HG03442 (cell line): ENCODE measurements around the gene NEU4.
"Not testable (repeated sequence)": the region's sequence is repeated elsewhere in the genome, so short reads cannot be mapped to it uniquely, and the experiment has no call there.

ENCODE experiments used
- ATAC-seq: cut with Tn5 transposase; IDR thresholded peaks from one replicate; pipeline ENCODE4 v1.9.1; 2021; ENCODE audit warnings: mild to moderate bottlenecking, moderate library complexity; ENCODE audit not compliant: unreplicated experiment

NEU4 gene

DNA sequence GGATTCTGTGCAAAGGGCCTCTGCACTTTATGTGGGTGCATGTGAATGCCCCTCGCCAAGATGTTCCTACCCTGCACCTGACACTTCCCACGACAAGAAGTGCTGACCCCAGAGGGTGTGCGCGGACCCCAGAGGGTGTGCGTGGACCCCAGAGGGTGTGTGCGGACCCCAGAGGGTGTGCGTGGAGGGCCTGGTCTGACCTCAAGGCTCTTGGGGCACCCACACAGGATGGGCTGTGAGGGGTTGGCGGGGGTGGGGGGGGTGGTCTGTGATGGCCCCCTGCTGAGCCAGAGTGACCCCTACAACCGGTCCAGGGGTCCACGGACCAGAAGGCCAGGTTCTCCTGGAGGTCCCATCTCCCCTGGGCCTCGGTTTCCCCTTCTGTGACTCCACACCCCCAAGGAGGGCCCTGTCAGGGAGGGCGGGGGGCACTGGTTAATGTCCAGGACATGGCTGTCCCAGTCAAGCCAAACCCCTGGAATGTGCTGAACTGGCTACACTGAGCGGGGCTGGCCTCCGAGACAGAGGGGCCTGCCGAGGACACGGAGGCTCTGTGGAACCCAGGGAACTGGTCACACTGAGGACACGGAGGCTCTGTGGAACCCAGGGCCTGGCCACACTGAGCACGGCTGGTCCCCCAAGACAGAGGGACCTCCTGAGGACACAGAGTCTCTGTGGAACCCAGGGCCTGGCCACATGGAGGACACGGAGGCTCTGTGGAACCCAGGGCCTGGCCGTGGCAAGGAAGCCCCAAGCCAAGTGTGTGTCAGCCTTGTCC, 3.1 kb downstream of the NEU4 start:
- ATAC-seq = no peak

DNA sequence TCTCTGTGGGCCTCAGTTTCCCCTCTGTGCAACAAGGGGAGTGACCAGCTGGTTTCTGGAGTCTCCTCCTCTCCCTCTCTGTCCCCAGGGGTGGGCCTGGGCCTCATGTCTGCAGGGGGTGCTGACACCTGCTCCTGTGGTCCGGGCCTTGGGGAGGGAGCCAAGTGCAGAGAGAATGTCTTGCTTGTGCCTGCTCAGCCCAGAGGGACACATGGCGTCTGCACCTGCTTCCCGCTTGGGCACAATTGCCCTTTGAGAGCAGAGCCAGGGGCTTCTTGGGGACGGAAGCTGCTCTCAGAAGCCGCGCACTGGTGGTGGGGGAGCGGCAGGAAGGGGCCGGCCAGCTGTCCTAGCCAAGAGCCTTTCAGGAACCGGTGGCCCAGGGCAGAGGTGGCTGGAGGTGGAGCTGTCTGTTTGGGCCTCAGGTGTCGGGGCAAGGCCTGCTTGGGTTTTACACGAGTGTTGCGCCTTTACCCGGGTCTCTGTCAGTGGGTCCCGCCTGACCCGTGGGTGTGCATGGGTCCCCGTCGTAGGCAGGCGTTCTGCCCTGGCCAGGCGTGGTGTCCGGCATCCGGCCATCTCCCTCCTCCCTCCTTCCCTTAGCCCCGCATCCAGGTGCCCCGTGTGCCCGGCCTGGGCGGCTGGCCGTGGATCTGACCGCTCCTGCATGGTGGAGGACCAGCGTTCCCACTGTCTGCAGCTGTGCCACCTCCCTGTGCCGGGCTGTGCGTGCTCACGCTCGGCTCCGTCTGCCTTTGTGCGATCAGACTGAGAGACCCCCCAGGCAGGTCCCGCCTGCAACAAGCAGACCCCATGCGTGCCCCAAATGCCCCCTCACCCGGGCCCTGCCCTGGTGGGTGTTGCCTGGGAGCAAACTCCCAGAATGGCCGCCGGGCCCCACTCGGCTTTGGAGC, 4.0 kb downstream of the NEU4 start:
- no peak for ATAC-seq

GRCh38 chr2:241813644-241814392, 4.8 kb downstream of the NEU4 start:
- no peak for ATAC-seq

GRCh38 chr2:241814393-241814642, 5.3 kb downstream of the NEU4 start:
- no peak for ATAC-seq

DNA sequence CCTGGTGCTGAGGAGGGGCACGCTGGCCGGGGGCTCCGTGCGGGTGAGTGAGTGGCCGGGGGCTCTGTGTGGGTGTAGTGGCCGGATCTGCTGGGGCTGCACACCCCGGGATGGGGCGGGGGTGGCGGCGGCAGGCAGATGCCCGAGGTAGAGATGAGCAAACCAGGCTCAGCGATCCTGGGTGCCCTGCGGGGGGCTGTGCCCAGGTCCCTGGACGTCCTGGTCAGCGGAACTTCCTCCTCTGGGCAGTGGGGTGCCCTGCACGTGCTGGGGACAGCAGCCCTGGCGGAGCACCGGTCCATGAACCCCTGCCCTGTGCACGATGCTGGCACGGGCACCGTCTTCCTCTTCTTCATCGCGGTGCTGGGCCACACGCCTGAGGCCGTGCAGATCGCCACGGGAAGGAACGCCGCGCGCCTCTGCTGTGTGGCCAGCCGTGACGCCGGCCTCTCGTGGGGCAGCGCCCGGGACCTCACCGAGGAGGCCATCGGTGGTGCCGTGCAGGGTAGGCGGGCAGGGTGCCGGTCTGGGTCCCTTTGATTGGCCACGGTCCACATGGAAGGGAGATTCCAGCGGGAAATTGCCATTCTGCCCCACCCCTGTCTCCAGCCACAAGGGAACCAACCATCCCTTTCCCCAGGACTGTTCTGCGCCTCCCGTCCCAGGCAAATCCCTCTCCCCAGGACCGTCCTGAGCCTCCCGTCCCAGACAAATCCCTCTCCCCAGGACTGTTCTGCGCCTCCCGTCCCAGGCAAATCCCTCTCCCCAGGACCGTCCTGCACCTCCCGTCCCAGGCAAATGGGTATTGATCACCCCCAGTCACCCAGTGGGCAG, 5.9 kb downstream of the NEU4 start:
- no peak for ATAC-seq

GRCh38 chr2:241815477-241816430, 6.8 kb downstream of the NEU4 start:
- ATAC-seq = no peak

- ATAC-seq = no peak
Measured at GRCh38 chr2:241816431-241817121, 7.6 kb downstream of the NEU4 start.

- ATAC-seq = no peak
Measured at GRCh38 chr2:241817126-241817820, 8.3 kb downstream of the NEU4 start.

DNA sequence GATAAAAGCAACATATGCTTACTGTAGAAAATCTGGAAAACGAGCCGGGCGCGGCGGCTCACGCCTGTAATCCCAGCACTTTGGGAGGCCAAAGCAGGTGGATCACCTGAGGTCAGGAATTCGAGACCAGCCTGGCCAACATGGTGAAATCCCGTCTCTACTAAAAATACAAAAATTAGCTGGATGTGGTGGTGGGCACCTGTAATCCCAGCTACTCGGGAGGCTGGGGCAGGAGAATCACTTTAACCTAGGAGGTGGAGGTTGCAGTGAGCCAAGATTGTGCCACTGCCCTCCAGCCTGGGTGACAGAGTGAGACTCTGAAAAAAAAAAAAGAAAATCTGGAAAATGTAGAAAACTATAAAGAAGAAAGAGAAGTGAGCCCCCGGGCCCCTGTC, 8.8 kb downstream of the NEU4 start:
- not testable (repeated sequence) for ATAC-seq

DNA sequence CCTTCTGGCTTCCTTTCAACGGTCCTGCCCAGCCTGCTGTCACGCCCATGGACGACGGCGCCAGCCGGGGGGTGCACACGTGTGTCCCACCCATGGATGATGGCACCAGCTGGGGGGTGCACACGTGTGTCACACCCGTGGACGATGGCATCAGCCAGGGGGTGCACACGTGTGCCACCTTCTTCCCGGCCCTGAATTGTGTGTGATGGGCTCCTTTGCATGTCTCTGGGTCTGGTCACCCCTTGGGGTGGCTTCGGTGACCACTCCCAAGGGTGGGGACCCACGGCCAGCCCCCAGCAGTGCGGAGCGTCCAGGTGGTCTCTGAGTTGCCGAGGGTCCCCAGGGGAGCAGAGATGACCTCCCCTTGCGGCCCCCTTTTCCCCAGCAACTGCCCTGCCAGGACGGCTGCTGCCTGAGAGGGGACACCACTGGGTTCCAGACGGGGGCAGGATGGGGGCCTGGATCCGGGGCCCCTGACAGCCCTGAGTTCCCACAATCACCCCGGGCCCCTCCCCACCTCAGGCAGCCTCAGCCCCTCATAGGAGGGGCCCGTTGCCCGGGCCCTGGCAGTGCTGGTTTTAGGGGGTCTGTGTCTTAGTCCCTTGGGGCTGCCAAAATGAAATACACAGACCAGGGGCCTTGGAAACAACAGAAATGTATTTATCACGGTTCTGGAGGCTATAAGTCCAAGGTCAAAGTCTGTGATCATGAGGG, 9.4 kb downstream of the NEU4 start:
- no peak for ATAC-seq

DNA sequence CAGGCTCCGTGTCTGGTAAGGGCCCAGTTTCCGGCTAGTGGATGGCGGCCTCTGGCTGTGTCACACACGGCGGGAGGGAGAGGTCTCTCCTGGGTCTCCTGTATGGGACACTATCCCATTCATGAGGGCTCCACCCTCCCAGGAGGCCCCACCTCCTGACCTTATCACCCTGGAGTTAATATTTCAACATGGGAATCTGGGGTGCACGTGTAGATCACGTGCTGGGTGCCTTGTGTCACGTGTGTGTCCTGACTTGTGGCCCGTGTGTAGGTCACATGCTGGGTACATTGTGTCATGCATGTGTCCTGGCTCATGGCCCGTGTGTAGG, 9.9 kb downstream of the NEU4 start:
- no peak for ATAC-seq

GRCh38 chr2:241819947-241820624, 11.1 kb downstream of the NEU4 start:
- not testable (repeated sequence) for ATAC-seq

DNA sequence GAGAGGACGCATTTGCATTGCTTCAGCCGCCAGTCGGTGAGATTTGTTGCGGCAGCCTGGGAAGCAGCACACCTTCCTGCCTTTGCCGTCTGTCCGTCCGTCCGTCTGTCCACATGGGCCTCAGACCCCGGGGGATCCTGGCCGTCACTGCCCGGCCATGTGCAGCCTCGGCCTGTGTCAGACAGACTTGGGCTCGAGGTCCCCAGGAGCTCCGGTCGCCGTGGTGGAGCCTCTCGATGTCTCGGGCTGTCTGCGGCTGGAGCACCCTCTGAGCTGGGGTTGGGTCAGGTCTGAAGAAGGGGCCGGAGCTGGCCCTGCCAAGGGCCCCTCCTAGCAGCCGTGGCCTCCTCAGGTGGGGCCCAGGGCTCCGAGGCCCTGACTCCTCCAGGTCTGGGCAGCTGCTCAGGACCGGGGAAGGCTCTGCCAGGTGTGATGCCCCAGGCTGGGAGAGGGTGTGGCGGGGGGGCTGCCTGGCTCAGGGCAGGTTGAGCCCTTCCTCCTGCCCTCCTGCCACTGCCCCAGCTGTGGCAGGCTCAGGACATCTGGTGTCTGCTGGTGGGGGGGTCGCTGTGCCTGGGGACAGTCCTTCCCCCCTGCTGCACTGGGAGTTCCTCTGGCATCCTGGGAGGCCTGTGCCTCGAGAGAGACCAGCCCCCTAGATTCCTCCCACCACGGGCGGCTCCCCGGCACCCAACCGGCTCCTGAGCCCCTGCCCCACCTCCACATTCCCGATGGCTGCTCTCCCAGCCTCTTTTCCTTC, 11.8 kb downstream of the NEU4 start:
- no peak for ATAC-seq

DNA sequence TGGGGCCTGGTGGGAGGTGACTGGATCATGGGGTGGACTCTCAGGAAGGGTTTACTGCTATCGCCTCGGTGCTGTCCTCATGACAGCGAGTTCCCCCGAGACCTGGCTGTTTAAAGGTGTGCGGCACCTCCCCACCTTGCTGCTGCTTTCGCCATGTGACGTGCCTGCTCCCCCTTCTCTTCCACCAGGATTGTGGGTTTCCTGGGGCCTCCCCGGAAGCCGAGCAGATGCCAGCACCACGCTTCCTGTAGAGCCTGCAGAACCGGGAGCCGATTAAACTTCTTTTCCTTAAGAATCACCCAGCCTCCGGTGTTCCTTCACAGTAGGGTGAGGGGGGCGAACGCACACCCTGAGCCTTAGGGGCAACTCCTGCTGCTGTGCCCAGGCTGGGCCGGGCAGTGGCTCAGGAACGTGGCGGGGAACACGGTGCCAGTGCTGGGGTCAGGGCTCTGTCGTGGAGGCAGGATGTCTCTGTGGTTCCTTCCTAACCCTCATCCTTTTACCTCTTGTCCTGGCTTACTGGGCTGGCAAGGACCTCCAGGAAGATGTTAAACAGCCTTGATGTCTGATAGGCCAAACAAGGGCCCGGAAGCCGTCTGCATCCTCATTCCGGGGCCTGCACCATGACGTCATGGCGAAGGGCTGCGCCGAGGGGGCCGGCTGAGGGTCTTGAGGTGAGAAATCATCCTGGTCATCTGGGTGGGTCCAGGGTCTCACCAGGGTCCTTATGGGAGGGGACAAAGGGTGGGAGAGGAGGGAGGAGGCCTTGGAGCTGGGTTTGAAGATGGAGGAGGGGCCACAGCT, 12.7 kb downstream of the NEU4 start:
- ATAC-seq = no peak

DNA sequence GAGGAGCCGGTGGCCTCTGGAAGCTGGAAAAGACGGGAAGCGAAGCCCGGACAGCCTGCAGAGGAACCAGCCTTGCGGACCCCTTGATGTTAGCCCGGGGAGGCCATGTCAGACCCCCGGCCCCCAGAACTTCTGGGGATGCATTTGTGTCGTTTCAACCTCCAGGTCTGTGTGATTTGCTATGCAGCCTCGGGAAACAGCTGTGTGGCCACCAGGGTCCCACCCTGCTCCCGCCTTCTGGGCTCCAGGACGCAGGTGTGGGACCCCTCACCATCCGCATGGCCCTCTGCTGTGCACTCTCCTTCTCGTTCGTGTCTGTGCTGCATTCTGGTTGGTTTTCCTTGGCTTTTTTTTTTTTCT, 13.3 kb downstream of the NEU4 start:
- ATAC-seq = no peak
